Stimulated activated CD4-positive, alpha-beta T cell treated with anti-CD3 and anti-CD28 coated beads, Interleukin-2, amount 100 ng/mL, for 24 hours (primary cell): ENCODE measurements around the gene TYMS.
"Not testable (repeated sequence)": the region's sequence is repeated elsewhere in the genome, so short reads cannot be mapped to it uniquely, and the experiment has no call there.

Experiments
- DNase-seq, 2 donors: peaks; one replicate each; pipeline ENCODE4 v3.0.0-alpha.2; 2020

TYMS gene

GRCh38 chr18:679516-679915 is 22.1 kb downstream of the TYMS start:
- DNase-seq: no peak

- DNase-seq: no peak
Measured at GRCh38 chr18:680392-680791, 22.9 kb downstream of the TYMS start.

- no peak for DNase-seq
Measured at GRCh38 chr18:681985-682384, 24.5 kb downstream of the TYMS start.

GRCh38 chr18:682416-682815 is 25.0 kb downstream of the TYMS start:
- DNase-seq: not testable (repeated sequence)

GRCh38 chr18:682833-683232 is 25.4 kb downstream of the TYMS start:
- no peak for DNase-seq

- DNase-seq: no peak
Measured at GRCh38 chr18:683531-683930, 26.1 kb downstream of the TYMS start.

- DNase-seq: no peak
Measured at GRCh38 chr18:685438-685837, 28.0 kb downstream of the TYMS start.

- no peak for DNase-seq
Measured at GRCh38 chr18:686339-687111, 29.1 kb downstream of the TYMS start.

GRCh38 chr18:688323-688722 is 30.9 kb downstream of the TYMS start:
- no peak for DNase-seq

GRCh38 chr18:692824-693223 is 35.4 kb downstream of the TYMS start:
- DNase-seq: no peak

- DNase-seq: no peak
Measured at GRCh38 chr18:693466-694187, 36.2 kb downstream of the TYMS start.

GRCh38 chr18:697012-697411 is 39.6 kb downstream of the TYMS start:
- DNase-seq: no peak

- DNase-seq: no peak
Measured at GRCh38 chr18:697800-698199, 40.3 kb downstream of the TYMS start.

GRCh38 chr18:703213-703967 is 45.9 kb downstream of the TYMS start:
- DNase-seq: no peak

GRCh38 chr18:706405-706804 is 49.0 kb downstream of the TYMS start:
- DNase-seq: no peak

GRCh38 chr18:708096-708495 is 50.6 kb downstream of the TYMS start:
- no peak for DNase-seq

GRCh38 chr18:709771-710170 is 52.3 kb downstream of the TYMS start:
- DNase-seq: no peak

GRCh38 chr18:710418-711300 is 53.2 kb downstream of the TYMS start:
- no peak for DNase-seq

GRCh38 chr18:711310-711656 is 53.8 kb downstream of the TYMS start:
- no peak for DNase-seq

- peak; percentile 71 to 73 for DNase-seq
Measured at GRCh38 chr18:711657-712400, 54.4 kb downstream of the TYMS start.

GRCh38 chr18:712401-713134 is 55.1 kb downstream of the TYMS start, which contains the start of gene ENOSF1:
Gene ENOSF1 (minus strand): TSS chr18:712630. CDS start chr18:712587, 43 bp downstream.
- peak; percentile 80 to 91 for DNase-seq
